ENCODE measurements around the gene EPS15.

GRCh38 chr1:51373898-51374297 lies 145.2 kb downstream of the EPS15 start:
- TF ChIP-seq POLR2AphosphoS5 (IDR thresholded peaks at IDR 0.05) (no peak), CTCF (IDR thresholded peaks at IDR 0.05) (no peak), EP300 (IDR thresholded peaks at IDR 0.05) (no peak)

All from gastroesophageal sphincter (tissue), 3 donors.